ENCODE measurements around the gene APOM.

APOM gene

DNA sequence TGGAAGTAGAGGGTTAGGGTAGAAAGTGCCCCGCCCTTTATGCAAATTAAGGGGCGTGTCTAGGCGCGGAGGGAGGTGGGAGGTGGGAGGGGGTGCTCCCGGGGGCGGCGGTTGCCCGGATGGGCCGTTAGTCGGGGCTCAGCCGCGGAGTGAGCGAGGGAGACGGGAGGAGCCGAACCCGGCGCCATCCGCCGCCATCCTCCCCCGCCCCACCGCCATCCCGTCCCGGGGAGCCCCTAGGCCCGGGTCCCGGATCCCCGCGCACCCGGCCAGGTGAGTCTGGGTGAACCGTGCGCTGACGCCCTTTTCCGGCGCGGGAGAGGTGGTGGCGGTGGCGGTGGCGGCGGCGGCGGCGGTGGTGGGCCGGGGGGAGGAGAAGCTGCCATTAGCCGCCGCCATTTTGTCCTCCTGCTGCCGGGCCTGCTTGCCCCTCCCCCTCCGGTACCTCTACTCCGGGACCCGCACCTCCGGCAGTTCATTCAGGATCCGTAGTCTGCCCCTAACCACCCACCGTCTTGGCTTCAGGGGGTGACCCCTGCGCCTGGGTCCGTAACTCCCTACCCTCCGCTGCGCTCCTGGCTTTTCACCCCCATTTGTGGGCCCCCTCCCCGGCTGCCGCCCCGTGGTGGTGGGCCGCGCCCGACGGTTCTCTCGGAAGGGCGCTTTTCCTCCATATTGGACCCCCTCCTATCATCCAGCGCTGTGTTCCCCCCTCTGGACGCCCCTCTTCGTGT is 34.9 kb upstream of the APOM start, which contains the start of gene PRRC2A:
TSS of gene PRRC2A (plus strand) at position 130 of the 734 bp plus-strand sequence. CDS start 2,075 bp downstream, outside the sequence.
- peaks cover 3% of the 10 kb centered on the region; the same call in 1 of the 2 replicates for H3K4me1 ChIP-seq (ENCODE audit: control insufficient read depth, insufficient read depth, low read length)
- H3K4me3 ChIP-seq (ENCODE audit: low read length), result peak within 1 kb of the TSS; percentile 95
- no peaks in the 10 kb centered on the region for H3K9me3 ChIP-seq (ENCODE audit: control insufficient read depth, insufficient read depth, low read length)
- DNase-seq (ENCODE audit: low read depth, low spot score), result no peak
- WGBS (ENCODE audit: insufficient coverage, insufficient read length), result no CpG with 5 or more reads among the region's 67 CpGs
- peaks cover 23% of the 10 kb centered on the region for H3K36me3 ChIP-seq (ENCODE audit: control insufficient read depth, insufficient read depth, low read length)
- H3K27ac ChIP-seq (ENCODE audit: low read length), result peak within 1 kb of the TSS; percentile 50
- H3K27me3 ChIP-seq (ENCODE audit: control insufficient read depth, insufficient read depth, low read length), result no peaks in the 10 kb centered on the region

DNA sequence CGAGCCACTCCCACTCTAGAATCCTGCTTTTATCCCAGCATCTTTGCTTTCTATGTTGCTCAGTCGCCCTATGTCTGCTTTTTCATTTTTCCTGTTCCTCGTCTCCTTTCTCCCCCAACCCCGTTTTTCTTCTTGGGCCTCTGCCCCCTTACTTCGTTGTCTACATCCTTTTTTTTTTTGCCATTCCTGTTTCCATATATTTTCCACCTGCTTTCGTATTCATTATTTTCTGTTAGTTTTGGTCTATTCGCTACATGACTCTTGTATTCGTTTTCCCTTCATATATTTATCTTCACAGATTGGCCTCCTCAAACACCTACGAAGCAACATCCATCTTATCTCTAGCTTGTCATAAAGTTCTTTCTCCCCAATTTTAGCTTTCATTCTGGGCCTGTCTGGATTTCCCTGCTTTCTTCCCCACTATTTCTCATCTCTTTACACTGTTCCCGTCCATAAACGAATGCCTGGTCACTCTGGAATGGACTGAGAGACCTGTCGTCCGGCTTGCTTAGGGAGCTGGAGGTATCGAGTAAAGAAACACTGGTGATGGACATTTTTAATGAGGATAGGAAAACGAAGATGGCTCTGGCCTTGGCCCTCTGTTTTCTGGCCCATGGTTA is 34.3 kb upstream of the APOM start:
- H3K9me3 ChIP-seq (ENCODE audit: control insufficient read depth, insufficient read depth, low read length), result no peaks in the 10 kb centered on the region
- H3K36me3 ChIP-seq (ENCODE audit: control insufficient read depth, insufficient read depth, low read length), result peaks cover 30% of the 10 kb centered on the region
- no CpG with 5 or more reads among the region's 15 CpGs for WGBS (ENCODE audit: insufficient coverage, insufficient read length)

DNA sequence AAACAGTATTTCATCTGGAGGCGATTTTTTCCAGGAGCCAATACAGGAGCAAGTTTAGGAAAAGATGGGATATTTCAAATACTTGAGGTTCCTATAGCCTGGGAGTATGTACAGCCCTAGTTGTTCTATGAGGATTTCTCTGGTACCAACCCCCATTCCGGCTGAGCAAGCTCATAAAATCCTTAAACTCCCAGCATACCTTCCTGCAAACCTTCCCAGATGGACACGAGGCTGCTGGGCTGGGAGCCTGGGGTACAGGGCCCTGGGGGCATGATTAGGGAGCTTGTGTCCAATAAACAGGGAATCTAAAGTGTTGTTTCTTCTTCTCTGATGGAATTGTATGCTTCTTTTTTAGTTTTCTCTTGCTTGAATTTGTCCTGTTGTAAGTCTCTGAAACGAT is 33.7 kb upstream of the APOM start:
- no CpG with 5 or more reads among the region's 4 CpGs for WGBS (ENCODE audit: insufficient coverage, insufficient read length)
- no peak overlapping the region for H3K27ac ChIP-seq (ENCODE audit: low read length)
- no peak for DNase-seq (ENCODE audit: low read depth, low spot score)

More for the DNA sequence above, 34.3 kb upstream of the APOM start:
- no peak for DNase-seq (ENCODE audit: low read depth, low spot score)
- Histone ChIP-seq H3K27me3 (ENCODE audit: control insufficient read depth, insufficient read depth, low read length) (no peaks in the 10 kb centered on the region), H3K4me1 (ENCODE audit: control insufficient read depth, insufficient read depth, low read length) (no peaks in the 10 kb centered on the region), H3K27ac (ENCODE audit: low read length) (no peak overlapping the region), H3K4me3 (ENCODE audit: low read length) (peak overlapping the region; percentile 95)

DNA sequence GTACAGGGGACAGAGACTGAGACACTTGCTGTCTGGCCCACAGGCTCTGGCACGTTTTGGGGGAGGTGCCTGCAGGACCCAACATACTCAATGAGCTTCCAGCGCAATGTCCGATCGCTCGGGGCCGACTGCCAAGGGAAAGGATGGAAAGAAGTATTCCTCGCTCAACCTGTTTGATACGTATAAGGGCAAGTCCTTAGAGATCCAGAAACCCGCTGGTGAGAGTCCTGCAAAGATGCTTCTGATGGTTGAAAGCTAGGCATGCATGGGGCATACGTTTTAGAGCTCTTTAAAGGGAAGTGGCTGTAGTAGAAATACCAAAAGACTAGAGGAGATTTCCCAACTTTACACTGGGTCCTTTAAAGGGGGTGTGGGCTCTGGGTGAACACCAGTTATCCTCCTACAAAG is 33.0 kb upstream of the APOM start:
- Histone ChIP-seq H3K4me3 (ENCODE audit: low read length) (no peak overlapping the region), H3K27ac (ENCODE audit: low read length) (no peak overlapping the region)

More for the DNA sequence above, 33.7 kb upstream of the APOM start:
- Histone ChIP-seq H3K27me3 (ENCODE audit: control insufficient read depth, insufficient read depth, low read length) (no peaks in the 10 kb centered on the region), H3K4me3 (ENCODE audit: low read length) (peak overlapping the region; percentile 95; the same call in 1 of the 2 replicates), H3K4me1 (ENCODE audit: control insufficient read depth, insufficient read depth, low read length) (no peaks in the 10 kb centered on the region), H3K36me3 (ENCODE audit: control insufficient read depth, insufficient read depth, low read length) (peaks cover 35% of the 10 kb centered on the region), H3K9me3 (ENCODE audit: control insufficient read depth, insufficient read depth, low read length) (no peaks in the 10 kb centered on the region)

DNA sequence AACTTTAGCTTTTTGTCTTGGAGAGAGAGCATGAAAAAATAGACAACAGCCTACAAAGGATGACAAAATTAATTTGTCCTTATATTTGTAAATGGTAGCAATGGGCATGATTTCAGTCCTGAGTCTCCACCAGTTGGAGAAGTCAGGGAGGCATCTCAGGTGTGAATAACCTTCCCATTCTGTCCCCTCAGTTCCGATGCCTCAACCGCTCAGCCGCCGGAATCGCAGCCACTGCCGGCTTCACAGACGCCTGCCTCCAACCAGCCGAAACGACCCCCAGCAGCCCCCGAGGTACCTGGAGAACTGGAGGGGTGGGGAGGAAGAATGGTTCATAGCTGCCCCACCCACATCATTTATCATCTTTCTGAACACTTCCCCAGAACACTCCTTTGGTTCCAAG is 31.6 kb upstream of the APOM start:
- DNase-seq (ENCODE audit: low read depth, low spot score), result no peak
- no peaks in the 10 kb centered on the region for H3K9me3 ChIP-seq (ENCODE audit: control insufficient read depth, insufficient read depth, low read length)

More for the DNA sequence above, 33.0 kb upstream of the APOM start:
- no peak for DNase-seq (ENCODE audit: low read depth, low spot score)
- Histone ChIP-seq H3K9me3 (ENCODE audit: control insufficient read depth, insufficient read depth, low read length) (no peaks in the 10 kb centered on the region), H3K27me3 (ENCODE audit: control insufficient read depth, insufficient read depth, low read length) (no peaks in the 10 kb centered on the region), H3K36me3 (ENCODE audit: control insufficient read depth, insufficient read depth, low read length) (peaks cover 42% of the 10 kb centered on the region), H3K4me1 (ENCODE audit: control insufficient read depth, insufficient read depth, low read length) (no peaks in the 10 kb centered on the region)
- no CpG with 5 or more reads among the region's 10 CpGs for WGBS (ENCODE audit: insufficient coverage, insufficient read length)

DNA sequence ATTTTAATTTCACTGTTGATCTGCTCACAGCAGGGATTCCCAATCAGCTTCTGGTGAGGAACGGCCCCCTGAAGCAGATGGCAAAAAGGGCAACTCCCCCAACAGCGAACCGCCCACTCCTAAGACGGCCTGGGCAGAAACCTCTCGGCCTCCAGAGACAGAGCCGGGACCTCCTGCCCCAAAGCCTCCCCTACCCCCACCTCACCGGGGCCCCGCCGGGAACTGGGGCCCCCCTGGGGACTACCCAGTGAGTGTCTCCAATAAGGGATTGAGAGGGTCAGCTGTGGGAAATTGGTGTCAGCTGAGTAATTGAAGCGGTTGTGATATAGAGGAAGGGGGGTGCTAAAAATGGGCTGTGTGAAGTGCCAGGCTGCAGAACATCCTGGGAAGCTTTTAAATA is 28.7 kb upstream of the APOM start:
- Histone ChIP-seq H3K4me1 (ENCODE audit: control insufficient read depth, insufficient read depth, low read length) (no peaks in the 10 kb centered on the region), H3K9me3 (ENCODE audit: control insufficient read depth, insufficient read depth, low read length) (no peaks in the 10 kb centered on the region), H3K36me3 (ENCODE audit: control insufficient read depth, insufficient read depth, low read length) (peaks cover 73% of the 10 kb centered on the region), H3K27ac (ENCODE audit: low read length) (no peak overlapping the region), H3K27me3 (ENCODE audit: control insufficient read depth, insufficient read depth, low read length) (no peaks in the 10 kb centered on the region), H3K4me3 (ENCODE audit: low read length) (no peak overlapping the region)
- no peak for DNase-seq (ENCODE audit: low read depth, low spot score)
- WGBS (ENCODE audit: insufficient coverage, insufficient read length), result no CpG with 5 or more reads among the region's 10 CpGs

More for the DNA sequence above, 31.6 kb upstream of the APOM start:
- Histone ChIP-seq H3K4me3 (ENCODE audit: low read length) (no peak overlapping the region), H3K36me3 (ENCODE audit: control insufficient read depth, insufficient read depth, low read length) (peaks cover 50% of the 10 kb centered on the region), H3K27me3 (ENCODE audit: control insufficient read depth, insufficient read depth, low read length) (no peaks in the 10 kb centered on the region), H3K27ac (ENCODE audit: low read length) (no peak overlapping the region), H3K4me1 (ENCODE audit: control insufficient read depth, insufficient read depth, low read length) (no peaks in the 10 kb centered on the region)
- no CpG with 5 or more reads among the region's 10 CpGs for WGBS (ENCODE audit: insufficient coverage, insufficient read length)

DNA sequence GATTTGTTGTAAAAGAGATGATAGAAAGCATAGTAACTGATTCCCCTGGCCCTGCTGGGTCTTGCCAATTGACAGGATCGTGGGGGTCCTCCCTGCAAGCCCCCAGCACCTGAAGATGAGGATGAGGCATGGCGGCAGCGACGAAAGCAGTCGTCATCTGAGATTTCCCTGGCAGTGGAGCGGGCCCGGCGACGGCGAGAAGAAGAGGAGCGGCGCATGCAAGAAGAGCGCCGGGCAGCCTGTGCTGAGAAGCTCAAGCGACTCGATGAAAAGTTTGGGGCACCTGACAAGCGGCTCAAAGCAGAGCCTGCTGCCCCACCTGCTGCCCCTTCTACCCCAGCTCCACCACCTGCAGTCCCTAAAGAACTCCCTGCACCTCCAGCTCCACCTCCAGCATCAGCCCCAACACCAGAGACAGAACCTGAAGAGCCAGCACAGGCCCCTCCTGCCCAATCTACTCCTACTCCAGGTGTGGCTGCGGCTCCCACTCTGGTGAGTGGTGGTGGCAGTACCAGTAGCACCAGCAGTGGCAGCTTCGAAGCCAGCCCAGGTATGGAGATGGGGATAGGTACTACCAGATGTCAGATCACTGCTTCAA is 27.9 kb upstream of the APOM start:
- H3K36me3 ChIP-seq (ENCODE audit: control insufficient read depth, insufficient read depth, low read length), result peaks cover 79% of the 10 kb centered on the region
- no peak overlapping the region for H3K27ac ChIP-seq (ENCODE audit: low read length)
- H3K4me1 ChIP-seq (ENCODE audit: control insufficient read depth, insufficient read depth, low read length), result no peaks in the 10 kb centered on the region
- no peaks in the 10 kb centered on the region for H3K27me3 ChIP-seq (ENCODE audit: control insufficient read depth, insufficient read depth, low read length)
- no peak overlapping the region for H3K4me3 ChIP-seq (ENCODE audit: low read length)
- DNase-seq (ENCODE audit: low read depth, low spot score), result no peak
- WGBS (ENCODE audit: insufficient coverage, insufficient read length), result no CpG with 5 or more reads among the region's 19 CpGs
- no peaks in the 10 kb centered on the region for H3K9me3 ChIP-seq (ENCODE audit: control insufficient read depth, insufficient read depth, low read length)

DNA sequence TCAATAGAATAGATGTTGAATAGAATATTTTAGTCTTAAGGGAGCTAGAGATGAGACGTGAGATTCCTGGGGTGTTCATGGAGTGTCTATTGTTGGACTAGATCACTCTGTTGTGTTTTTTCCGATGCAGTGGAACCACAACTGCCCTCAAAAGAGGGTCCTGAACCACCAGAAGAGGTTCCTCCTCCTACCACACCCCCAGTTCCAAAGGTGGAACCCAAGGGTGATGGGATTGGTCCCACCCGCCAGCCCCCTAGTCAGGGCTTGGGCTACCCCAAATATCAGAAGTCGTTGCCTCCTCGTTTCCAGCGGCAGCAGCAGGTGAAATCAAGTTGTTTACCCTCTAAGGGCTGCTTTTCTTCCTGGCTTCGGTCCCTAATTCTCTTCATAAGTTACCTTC is 26.7 kb upstream of the APOM start:
- peaks cover 80% of the 10 kb centered on the region for H3K36me3 ChIP-seq (ENCODE audit: control insufficient read depth, insufficient read depth, low read length)
- no peaks in the 10 kb centered on the region for H3K27me3 ChIP-seq (ENCODE audit: control insufficient read depth, insufficient read depth, low read length)
- no peaks in the 10 kb centered on the region for H3K4me1 ChIP-seq (ENCODE audit: control insufficient read depth, insufficient read depth, low read length)
- H3K27ac ChIP-seq (ENCODE audit: low read length), result no peak overlapping the region
- no peaks in the 10 kb centered on the region for H3K9me3 ChIP-seq (ENCODE audit: control insufficient read depth, insufficient read depth, low read length)
- WGBS (ENCODE audit: insufficient coverage, insufficient read length), result no CpG with 5 or more reads among the region's 7 CpGs
- no peak for DNase-seq (ENCODE audit: low read depth, low spot score)
- no peak overlapping the region for H3K4me3 ChIP-seq (ENCODE audit: low read length)

DNA sequence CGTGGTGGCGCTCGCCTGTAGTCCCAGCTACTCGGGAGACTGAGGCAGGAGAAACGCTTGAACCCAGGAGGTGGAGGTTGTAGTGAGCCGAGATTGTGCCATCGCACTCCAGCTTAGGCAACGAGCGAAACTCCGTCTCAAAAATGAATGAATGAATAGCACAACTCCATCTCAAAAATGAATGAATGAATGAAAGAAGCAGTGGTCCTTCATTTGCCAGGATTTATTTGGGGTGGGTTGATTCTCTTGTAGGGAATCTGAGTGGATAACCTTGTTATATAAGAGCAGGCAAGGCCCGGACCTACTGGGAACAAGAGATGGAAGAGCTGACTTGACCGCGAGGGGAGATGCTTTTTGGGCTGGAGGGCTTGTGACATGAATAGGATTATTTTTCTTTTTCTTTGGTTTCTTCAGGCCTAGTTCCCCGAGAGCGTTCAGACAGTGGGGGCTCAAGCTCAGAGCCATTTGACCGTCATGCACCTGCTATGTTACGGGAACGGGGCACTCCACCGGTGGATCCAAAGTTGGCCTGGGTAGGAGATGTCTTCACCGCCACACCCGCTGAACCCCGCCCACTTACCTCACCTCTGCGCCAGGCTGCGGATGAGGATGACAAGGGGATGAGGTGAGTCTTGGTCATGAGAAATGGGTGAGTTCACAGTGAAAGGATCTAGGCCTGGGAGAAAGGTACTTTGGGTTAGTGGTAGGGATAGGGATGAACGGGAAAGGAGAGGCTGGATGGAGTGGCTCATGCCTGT is 25.3 kb upstream of the APOM start:
- DNase-seq (ENCODE audit: low read depth, low spot score), result no peak
- Histone ChIP-seq H3K27me3 (ENCODE audit: control insufficient read depth, insufficient read depth, low read length) (no peaks in the 10 kb centered on the region), H3K27ac (ENCODE audit: low read length) (no peak overlapping the region), H3K4me1 (ENCODE audit: control insufficient read depth, insufficient read depth, low read length) (no peaks in the 10 kb centered on the region), H3K9me3 (ENCODE audit: control insufficient read depth, insufficient read depth, low read length) (no peaks in the 10 kb centered on the region), H3K36me3 (ENCODE audit: control insufficient read depth, insufficient read depth, low read length) (peaks cover 85% of the 10 kb centered on the region), H3K4me3 (ENCODE audit: low read length) (no peak overlapping the region)
- no CpG with 5 or more reads among the region's 25 CpGs for WGBS (ENCODE audit: insufficient coverage, insufficient read length)

DNA sequence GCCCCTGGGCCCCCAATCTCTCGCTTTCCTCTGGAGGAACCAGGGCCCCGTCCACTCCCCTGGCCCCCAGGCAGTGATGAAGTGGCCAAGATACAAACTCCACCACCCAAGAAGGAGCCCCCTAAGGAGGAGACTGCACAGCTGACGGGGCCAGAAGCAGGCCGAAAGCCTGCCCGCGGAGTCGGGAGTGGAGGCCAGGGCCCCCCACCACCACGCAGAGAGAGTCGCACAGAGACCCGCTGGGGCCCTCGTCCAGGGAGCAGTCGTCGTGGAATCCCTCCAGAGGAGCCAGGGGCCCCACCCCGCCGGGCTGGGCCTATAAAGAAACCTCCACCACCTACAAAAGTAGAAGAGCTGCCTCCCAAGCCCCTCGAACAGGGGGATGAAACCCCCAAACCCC is 24.5 kb upstream of the APOM start:
- H3K9me3 ChIP-seq (ENCODE audit: control insufficient read depth, insufficient read depth, low read length), result no peaks in the 10 kb centered on the region
- peaks cover 85% of the 10 kb centered on the region for H3K36me3 ChIP-seq (ENCODE audit: control insufficient read depth, insufficient read depth, low read length)
- no peak for DNase-seq (ENCODE audit: low read depth, low spot score)
- WGBS (ENCODE audit: insufficient coverage, insufficient read length), result no CpG with 5 or more reads among the region's 16 CpGs
- H3K4me1 ChIP-seq (ENCODE audit: control insufficient read depth, insufficient read depth, low read length), result no peaks in the 10 kb centered on the region
- H3K27ac ChIP-seq (ENCODE audit: low read length), result no peak overlapping the region
- H3K4me3 ChIP-seq (ENCODE audit: low read length), result no peak overlapping the region
- no peaks in the 10 kb centered on the region for H3K27me3 ChIP-seq (ENCODE audit: control insufficient read depth, insufficient read depth, low read length)

Measured in iPS DF 6.9 (cell line).